Stimulated activated CD8-positive, alpha-beta memory T cell treated with anti-CD3 and anti-CD28 coated beads, Interleukin-4, amount 100 ng/mL, for 48 hours (primary cell): Measurements from ENCODE around the gene NIPA2.

Experiments
- DNase-seq: peaks from one replicate; pipeline ENCODE4 v3.0.0-alpha.2; 2020

Gene NIPA2

DNA sequence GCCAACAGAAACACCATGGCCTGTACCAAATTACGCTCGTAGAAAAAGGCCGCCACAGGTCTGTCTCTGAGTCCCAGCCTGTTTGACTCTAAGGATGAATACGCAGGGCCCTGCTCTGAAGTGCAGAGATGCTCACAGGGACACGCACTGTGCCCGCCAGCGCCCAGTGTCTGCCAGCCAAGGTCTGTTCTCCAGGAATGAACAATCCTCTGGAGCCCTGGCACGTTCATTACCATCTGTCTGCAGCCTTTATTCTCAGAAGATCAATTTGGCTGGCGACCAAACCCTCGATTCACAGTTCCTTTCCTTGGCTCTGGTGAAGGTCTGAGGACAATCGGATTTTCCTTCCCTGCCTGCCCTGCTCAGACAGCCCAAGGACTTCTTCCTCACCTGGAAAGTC, 66.3 kb downstream of the NIPA2 start:
- DNase-seq: no peak

- DNase-seq: no peak
Observed at GRCh38 chr15:22907161-22907950, 68.9 kb downstream of the NIPA2 start.

DNA sequence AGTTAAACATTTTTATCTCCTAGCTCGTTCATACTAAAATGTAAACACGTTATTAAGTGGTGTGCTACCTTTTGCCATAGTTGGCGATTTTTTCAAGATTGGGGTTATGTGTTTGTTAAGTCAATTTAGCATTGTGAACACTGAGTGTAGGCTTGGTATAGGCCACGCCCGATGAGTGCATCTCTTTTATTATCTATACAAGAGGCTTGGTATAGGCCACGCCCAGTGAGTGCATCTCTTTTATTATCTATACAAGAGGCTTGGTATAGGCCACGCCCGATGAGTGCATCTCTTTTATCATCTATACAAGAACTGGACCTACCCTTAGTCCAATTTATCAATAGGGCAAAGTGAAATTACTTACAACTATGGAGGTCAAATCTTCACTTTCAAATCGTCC, 70.4 kb downstream of the NIPA2 start:
- DNase-seq: no peak

GRCh38 chr15:22911306-22911705, 72.8 kb downstream of the NIPA2 start:
- no peak for DNase-seq

- DNase-seq: no peak
Observed at GRCh38 chr15:22912256-22912655, 73.8 kb downstream of the NIPA2 start.

GRCh38 chr15:22913646-22914380, 75.3 kb downstream of the NIPA2 start:
- DNase-seq: no peak

- DNase-seq: no peak
Observed at GRCh38 chr15:22915866-22916515, 77.5 kb downstream of the NIPA2 start.

DNA sequence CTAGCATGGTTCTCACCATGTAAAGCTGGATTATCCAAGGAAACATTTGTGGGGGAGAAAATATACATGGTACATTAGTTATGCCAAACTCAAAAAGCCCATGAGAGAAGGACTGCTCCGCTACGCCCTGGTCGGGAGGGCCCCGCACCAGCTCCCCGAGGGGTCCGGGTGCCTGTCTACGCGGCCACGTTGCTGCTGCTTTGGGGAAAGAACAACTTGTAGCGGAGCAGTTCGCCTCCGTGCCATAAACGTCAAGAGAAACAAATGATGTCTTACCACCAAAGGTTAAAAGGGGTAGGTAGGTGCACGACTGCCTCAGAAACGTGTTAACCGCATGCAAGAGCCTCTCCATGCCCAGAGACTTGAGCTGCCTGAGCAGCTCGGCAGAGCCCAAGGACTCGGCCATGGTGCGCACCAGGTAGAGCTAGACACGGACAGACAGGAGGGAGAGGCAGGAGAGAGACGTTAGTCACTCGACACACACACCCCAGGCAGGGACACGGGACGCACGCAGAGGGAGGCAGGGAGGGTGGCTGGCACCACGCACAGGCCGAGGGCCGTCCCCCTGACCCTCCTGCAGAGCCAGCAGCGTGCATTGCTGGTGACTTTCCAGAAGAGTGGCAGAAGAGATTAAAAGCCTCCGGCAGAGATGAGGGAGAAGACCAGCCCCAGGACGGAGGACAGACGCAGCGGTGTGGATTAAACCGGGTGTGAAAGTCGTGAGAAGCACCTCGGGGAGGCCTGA, 78.3 kb downstream of the NIPA2 start:
- DNase-seq: no peak

- no peak for DNase-seq
Observed at GRCh38 chr15:22917556-22917955, 79.1 kb downstream of the NIPA2 start.
